ENCODE results near the gene NAA15.
"Not testable (repeated sequence)": the region's sequence is repeated elsewhere in the genome, so short reads cannot be mapped to it uniquely, and the experiment has no call there.

The NAA15 gene

DNA sequence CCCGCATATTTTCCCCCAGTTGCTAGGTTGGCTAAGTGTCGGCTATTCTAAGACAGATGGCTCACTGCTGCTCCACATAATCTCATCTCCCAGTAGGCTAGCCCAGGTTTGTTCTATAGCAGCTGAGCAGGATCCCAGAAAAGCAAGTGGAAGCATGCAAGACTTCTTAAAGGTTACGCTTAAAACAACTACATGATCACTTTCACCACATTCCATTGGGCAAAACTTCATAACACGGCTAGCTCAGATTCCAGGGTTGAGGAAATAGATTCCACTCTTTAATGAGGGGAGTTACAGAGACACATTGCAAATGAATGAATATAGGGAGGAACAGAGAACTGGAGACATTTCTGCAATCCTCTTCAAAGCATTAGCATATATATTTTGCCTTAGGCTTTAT, 139.7 kb downstream of the NAA15 start:
- peaks cover 21% of the 10 kb centered on the region for H3K9me3 ChIP-seq (ENCODE audit: control insufficient read depth, insufficient read depth, low read length)
- no peaks in the 10 kb centered on the region for H3K79me2 ChIP-seq (ENCODE audit: control insufficient read depth, low read length)
- H3K4me2 ChIP-seq (ENCODE audit: low read length): no peak overlapping the region
- no peak overlapping the region for H3K4me3 ChIP-seq (ENCODE audit: low read length)
- no peaks in the 10 kb centered on the region for H4K20me1 ChIP-seq (ENCODE audit: control insufficient read depth, insufficient read depth, low read depth, low read length)
- H3K27me3 ChIP-seq (ENCODE audit: control insufficient read depth, low read length): no peaks in the 10 kb centered on the region
- peaks cover 5% of the 10 kb centered on the region for H3K4me1 ChIP-seq (ENCODE audit: control insufficient read depth, low read length)
- H3F3A ChIP-seq (ENCODE audit: control insufficient read depth, insufficient read depth): no peaks in the 10 kb centered on the region
- no peak overlapping the region for H3K27ac ChIP-seq (ENCODE audit: low read depth, low read length)
- H3K36me3 ChIP-seq (ENCODE audit: control insufficient read depth, low read length): peaks cover 7% of the 10 kb centered on the region; the same call in 1 of the 2 replicates
- no peak for TF ChIP-seq EZH2phosphoT487 (IDR thresholded peaks at IDR 0.05; ENCODE audit: borderline replicate concordance, low read length)
- TF ChIP-seq, protein P1, sequence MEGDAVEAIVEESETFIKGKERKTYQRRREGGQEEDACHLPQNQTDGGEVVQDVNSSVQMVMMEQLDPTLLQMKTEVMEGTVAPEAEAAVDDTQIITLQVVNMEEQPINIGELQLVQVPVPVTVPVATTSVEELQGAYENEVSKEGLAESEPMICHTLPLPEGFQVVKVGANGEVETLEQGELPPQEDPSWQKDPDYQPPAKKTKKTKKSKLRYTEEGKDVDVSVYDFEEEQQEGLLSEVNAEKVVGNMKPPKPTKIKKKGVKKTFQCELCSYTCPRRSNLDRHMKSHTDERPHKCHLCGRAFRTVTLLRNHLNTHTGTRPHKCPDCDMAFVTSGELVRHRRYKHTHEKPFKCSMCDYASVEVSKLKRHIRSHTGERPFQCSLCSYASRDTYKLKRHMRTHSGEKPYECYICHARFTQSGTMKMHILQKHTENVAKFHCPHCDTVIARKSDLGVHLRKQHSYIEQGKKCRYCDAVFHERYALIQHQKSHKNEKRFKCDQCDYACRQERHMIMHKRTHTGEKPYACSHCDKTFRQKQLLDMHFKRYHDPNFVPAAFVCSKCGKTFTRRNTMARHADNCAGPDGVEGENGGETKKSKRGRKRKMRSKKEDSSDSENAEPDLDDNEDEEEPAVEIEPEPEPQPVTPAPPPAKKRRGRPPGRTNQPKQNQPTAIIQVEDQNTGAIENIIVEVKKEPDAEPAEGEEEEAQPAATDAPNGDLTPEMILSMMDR (IDR thresholded peaks at IDR 0.05; ENCODE audit: low read depth, low read length, poor library complexity, severe bottlenecking): no peak
- no peaks in the 10 kb centered on the region for H3K9me2 ChIP-seq (replicated peaks; ENCODE audit: control insufficient read depth, low read length)

DNA sequence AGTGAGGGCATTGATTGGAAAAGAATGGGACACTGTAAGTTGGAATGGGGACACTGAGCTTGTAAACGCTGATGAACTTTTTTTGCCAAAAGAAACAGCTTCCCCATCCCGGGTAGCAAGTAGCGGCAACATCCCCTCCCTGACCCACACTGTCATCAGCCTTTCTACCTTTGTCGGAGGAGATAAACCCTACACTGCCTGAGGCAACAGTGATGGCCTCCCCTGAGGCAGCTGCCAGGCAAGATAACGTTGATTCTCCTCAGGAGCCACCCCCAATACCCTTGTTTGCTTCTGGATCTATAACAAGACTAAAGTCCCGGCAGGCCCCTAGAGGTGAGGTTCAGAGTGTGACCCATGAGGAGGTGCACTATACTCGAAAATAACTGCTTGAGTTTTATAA, 142.4 kb downstream of the NAA15 start:
- TF ChIP-seq, protein P1 (IDR thresholded peaks at IDR 0.05; ENCODE audit: low read depth, low read length, poor library complexity, severe bottlenecking): no peak
- no peak for TF ChIP-seq EZH2phosphoT487 (IDR thresholded peaks at IDR 0.05; ENCODE audit: borderline replicate concordance, low read length)
- Histone ChIP-seq H3K9me3 (ENCODE audit: control insufficient read depth, insufficient read depth, low read length) (peaks cover 10% of the 10 kb centered on the region; the same call in 1 of the 2 replicates), H4K20me1 (ENCODE audit: control insufficient read depth, insufficient read depth, low read depth, low read length) (no peaks in the 10 kb centered on the region), H3K27me3 (ENCODE audit: control insufficient read depth, low read length) (no peaks in the 10 kb centered on the region), H3K27ac (ENCODE audit: low read depth, low read length) (no peak overlapping the region), H3K9me2 (replicated peaks; ENCODE audit: control insufficient read depth, low read length) (no peaks in the 10 kb centered on the region), H3K4me2 (ENCODE audit: low read length) (no peak overlapping the region), H3K36me3 (ENCODE audit: control insufficient read depth, low read length) (no peaks in the 10 kb centered on the region), H3K79me2 (ENCODE audit: control insufficient read depth, low read length) (no peaks in the 10 kb centered on the region), H3K4me3 (ENCODE audit: low read length) (no peak overlapping the region), H3F3A (ENCODE audit: control insufficient read depth, insufficient read depth) (no peaks in the 10 kb centered on the region), H3K4me1 (ENCODE audit: control insufficient read depth, low read length) (no peaks in the 10 kb centered on the region)

DNA sequence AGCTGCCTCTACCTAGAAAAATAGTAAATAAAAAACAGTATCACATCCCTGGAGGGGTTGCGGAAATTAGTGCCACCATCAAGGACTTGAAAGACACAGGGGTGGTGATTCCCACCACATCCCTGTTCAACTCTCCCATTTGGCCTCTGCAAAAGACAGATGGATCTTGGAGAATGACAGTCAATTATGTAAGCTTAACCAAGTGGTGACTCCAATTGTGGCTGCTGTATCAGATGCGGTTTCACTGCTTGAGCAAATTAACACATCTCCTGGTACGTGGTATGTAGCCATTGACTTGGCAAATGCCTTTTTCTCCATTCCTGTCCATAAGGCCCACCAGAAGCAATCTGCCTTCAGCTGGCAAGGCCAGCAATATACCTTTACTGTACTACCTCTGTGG, 143.6 kb downstream of the NAA15 start:
- not testable (repeated sequence) for H3K9me2 ChIP-seq (replicated peaks; ENCODE audit: control insufficient read depth, low read length); H3K27me3 ChIP-seq (ENCODE audit: control insufficient read depth, low read length); H3K4me1 ChIP-seq (ENCODE audit: control insufficient read depth, low read length)

DNA sequence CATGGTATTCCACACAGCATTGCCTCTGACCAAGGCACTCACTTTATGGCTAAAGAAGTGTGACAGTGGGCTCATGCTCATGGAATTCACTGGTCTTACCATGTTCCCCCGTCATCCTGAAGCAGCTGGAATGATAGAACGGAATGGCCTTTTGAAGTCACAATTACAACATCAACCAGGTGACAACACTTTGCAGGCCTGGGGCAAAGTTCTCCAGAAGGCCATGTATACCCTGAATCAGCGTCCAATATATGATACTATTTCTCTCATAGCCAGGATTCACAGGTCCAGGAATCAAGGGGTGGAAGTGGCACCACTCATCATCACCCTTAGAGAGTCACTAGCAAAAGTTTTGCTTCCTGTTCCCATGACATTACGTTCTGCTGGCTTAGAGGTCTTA, 145.8 kb downstream of the NAA15 start:
- not testable (repeated sequence) for H4K20me1 ChIP-seq (ENCODE audit: control insufficient read depth, insufficient read depth, low read depth, low read length); H3K4me2 ChIP-seq (ENCODE audit: low read length); H3K4me3 ChIP-seq (ENCODE audit: low read length); H3K4me1 ChIP-seq (ENCODE audit: control insufficient read depth, low read length); H3K9me2 ChIP-seq (replicated peaks; ENCODE audit: control insufficient read depth, low read length); H3K27ac ChIP-seq (ENCODE audit: low read depth, low read length); H3F3A ChIP-seq (ENCODE audit: control insufficient read depth, insufficient read depth); H3K79me2 ChIP-seq (ENCODE audit: control insufficient read depth, low read length); H3K9me3 ChIP-seq (ENCODE audit: control insufficient read depth, insufficient read depth, low read length); H3K36me3 ChIP-seq (ENCODE audit: control insufficient read depth, low read length); H3K27me3 ChIP-seq (ENCODE audit: control insufficient read depth, low read length)

More for the DNA sequence above, 143.6 kb downstream of the NAA15 start:
- H3K9me3 ChIP-seq (ENCODE audit: control insufficient read depth, insufficient read depth, low read length); H3K79me2 ChIP-seq (ENCODE audit: control insufficient read depth, low read length); H3K36me3 ChIP-seq (ENCODE audit: control insufficient read depth, low read length); H3K27ac ChIP-seq (ENCODE audit: low read depth, low read length); H3K4me2 ChIP-seq (ENCODE audit: low read length); H4K20me1 ChIP-seq (ENCODE audit: control insufficient read depth, insufficient read depth, low read depth, low read length); H3F3A ChIP-seq (ENCODE audit: control insufficient read depth, insufficient read depth); H3K4me3 ChIP-seq (ENCODE audit: low read length): not testable (repeated sequence)
